Mesodermal cell (in vitro differentiated cells): ENCODE data around the gene FXYD4. TPM values are rescaled to one million over a fixed set of nuclear protein-coding genes. Genes with fewer than 3 reads are reported as not detected.
"Not testable (repeated sequence)": the region's sequence is repeated elsewhere in the genome, so short reads cannot be mapped to it uniquely, and the experiment has no call there.

Source experiments
- H3K27ac ChIP-seq: 2 replicates; pipeline ENCODE4 v1.7.0; 2013; ENCODE audit warnings: mild to moderate bottlenecking, low read depth, low read length, moderate library complexity; ENCODE audit not compliant: severe bottlenecking
- H3K36me3 ChIP-seq: 2 replicates; pipeline ENCODE4 v1.7.1; 2013; ENCODE audit warnings: mild to moderate bottlenecking, low read length, moderate library complexity; ENCODE audit not compliant: control insufficient read depth, insufficient read depth
- H3K4me1 ChIP-seq: one replicate; pipeline ENCODE4 v1.7.1; 2013; ENCODE audit warnings: mild to moderate bottlenecking, low read length; ENCODE audit not compliant: insufficient read depth, control insufficient read depth, poor library complexity, severe bottlenecking
- H3K4me3 ChIP-seq: 2 replicates; pipeline ENCODE4 v1.7.0; 2013; ENCODE audit warnings: low read length, control low read depth, mild to moderate bottlenecking; ENCODE audit not compliant: insufficient read depth, poor library complexity, severe bottlenecking; ENCODE audit errors: extremely low read depth
- H3K9me3 ChIP-seq: 2 replicates; pipeline ENCODE4 v1.7.1; 2013; ENCODE audit warnings: mild to moderate bottlenecking, low read length, moderate library complexity; ENCODE audit not compliant: control insufficient read depth
- WGBS, 2 experiments: methylation state at CpG; one replicate each; pipeline ENCODE4 v1.1.5; 2013; ENCODE audit warnings: missing lambda C conversion rate in 2 of 2; ENCODE audit not compliant: insufficient coverage in 2 of 2; 5-methylcytosine and 5-hydroxymethylcytosine counted together
- polyA plus RNA-seq, 2 experiments: library from polyadenylated mRNA; stranded (reverse); fragments of 50-300 nt; gene quantifications; one replicate each; pipeline ENCODE4 v1.2.3, GENCODE V29; 2013

The FXYD4 gene
- polyA plus RNA-seq (2013, experiment 1 of 2) = not detected
- polyA plus RNA-seq (2013, experiment 2 of 2) = not detected

- Histone ChIP-seq H3K36me3 (no peaks in the 10 kb centered on the region), H3K27ac (no peak within 1 kb of the TSS), H3K9me3 (no peaks in the 10 kb centered on the region), H3K4me1 (no peaks in the 10 kb centered on the region), H3K4me3 (no peak within 1 kb of the TSS)
- 87 to 93% methylated on average over 8 to 11 of the region's 13 CpGs for whole genome bisulfite sequencing, 2 experiments
Observed at GRCh38 chr10:43371418-43371817, at the start of gene FXYD4. FXYD4 (plus strand) TSS chr10:43371636; CDS start chr10:43373747, 2,111 bp downstream.

- WGBS, 2 experiments = 63 to 66% methylated on average over 8 to 10 of the region's 14 CpGs
- no peak overlapping the region for H3K27ac ChIP-seq
- H3K36me3 ChIP-seq = no peaks in the 10 kb centered on the region
- H3K4me3 ChIP-seq = no peak overlapping the region
- no peaks in the 10 kb centered on the region for H3K9me3 ChIP-seq
- H3K4me1 ChIP-seq = peaks cover 3% of the 10 kb centered on the region
Observed at GRCh38 chr10:43322331-43322730, 49.1 kb upstream of the FXYD4 start.

- Histone ChIP-seq H3K4me3 (no peak overlapping the region), H3K4me1 (peaks cover 3% of the 10 kb centered on the region), H3K27ac (no peak overlapping the region), H3K9me3 (no peaks in the 10 kb centered on the region), H3K36me3 (no peaks in the 10 kb centered on the region)
- 2 to 8% methylated on average over 19 to 22 of the region's 26 CpGs for whole genome bisulfite sequencing, 2 experiments
Observed at GRCh38 chr10:43322769-43323168, 48.7 kb upstream of the FXYD4 start.

GRCh38 chr10:43323245-43323644 is 48.2 kb upstream of the FXYD4 start:
- Histone ChIP-seq H3K9me3 (no peaks in the 10 kb centered on the region), H3K4me1 (peaks cover 3% of the 10 kb centered on the region), H3K4me3 (no peak overlapping the region), H3K27ac (no peak overlapping the region), H3K36me3 (no peaks in the 10 kb centered on the region)
- 67 to 75% methylated on average over 7 to 8 of the region's 14 CpGs for WGBS, 2 experiments

- no peak overlapping the region for H3K27ac ChIP-seq
- 81 to 90% methylated on average over 2 to 3 of the region's 3 CpGs for WGBS, 2 experiments
- H3K36me3 ChIP-seq = no peaks in the 10 kb centered on the region
- H3K4me3 ChIP-seq = no peak overlapping the region
- no peaks in the 10 kb centered on the region for H3K4me1 ChIP-seq
- H3K9me3 ChIP-seq = no peaks in the 10 kb centered on the region
Observed at GRCh38 chr10:43324876-43325275, 46.6 kb upstream of the FXYD4 start.

- H3K4me3 ChIP-seq = no peak overlapping the region
- no peaks in the 10 kb centered on the region for H3K4me1 ChIP-seq
- H3K9me3 ChIP-seq = no peaks in the 10 kb centered on the region
- H3K27ac ChIP-seq = no peak overlapping the region
- H3K36me3 ChIP-seq = no peaks in the 10 kb centered on the region
- 78 to 83% methylated on average over 1 of the region's 2 CpGs for WGBS, 2 experiments
Observed at GRCh38 chr10:43327171-43327570, 44.3 kb upstream of the FXYD4 start.

GRCh38 chr10:43327986-43328385 is 43.5 kb upstream of the FXYD4 start:
- 84 to 100% methylated on average over 3 of the region's 5 CpGs for WGBS, 2 experiments

GRCh38 chr10:43328810-43329209 is 42.6 kb upstream of the FXYD4 start:
- H3K4me1 ChIP-seq, H3K4me3 ChIP-seq, H3K36me3 ChIP-seq, H3K9me3 ChIP-seq, H3K27ac ChIP-seq: not testable (repeated sequence)
- 97 to 100% methylated on average over 6 to 11 of the region's 18 CpGs for WGBS, 2 experiments

More at GRCh38 chr10:43327986-43328385, 43.5 kb upstream of the FXYD4 start:
- Histone ChIP-seq H3K4me3 (no peak overlapping the region), H3K36me3 (no peaks in the 10 kb centered on the region), H3K9me3 (no peaks in the 10 kb centered on the region), H3K27ac (no peak overlapping the region), H3K4me1 (no peaks in the 10 kb centered on the region)

- not testable (repeated sequence) for H3K4me1 ChIP-seq, H3K36me3 ChIP-seq, H3K9me3 ChIP-seq, H3K27ac ChIP-seq, H3K4me3 ChIP-seq
- 94 to 95% methylated on average over 27 to 32 of the region's 40 CpGs for WGBS, 2 experiments
Observed at GRCh38 chr10:43329246-43329885, 42.1 kb upstream of the FXYD4 start.

- no CpG with 5 or more reads among the region's 11 CpGs for WGBS, 2 experiments
- not testable (repeated sequence) for H3K4me3 ChIP-seq, H3K27ac ChIP-seq, H3K36me3 ChIP-seq, H3K9me3 ChIP-seq, H3K4me1 ChIP-seq
Observed at GRCh38 chr10:43330049-43330823, 41.2 kb upstream of the FXYD4 start.

GRCh38 chr10:43330824-43331127 is 40.7 kb upstream of the FXYD4 start:
- not testable (repeated sequence) for H3K4me3 ChIP-seq, H3K4me1 ChIP-seq, H3K9me3 ChIP-seq, H3K36me3 ChIP-seq, H3K27ac ChIP-seq
- WGBS, 2 experiments = 87 to 100% methylated on average over 1 to 3 of the region's 4 CpGs
